NCI-H146 treated with DMSO at 0.1 percent for 48 hours (cell line): ENCODE data around the gene METTL4.
A peak's percentile ranks its signal among the peaks of the same experiment; 100 is the strongest.

Experiments
- DNase-seq: peaks from one replicate; lab custom pipeline; 2025; ENCODE audit not compliant: unreplicated experiment; lab: John Stamatoyannopoulos, UW

Gene METTL4

DNA sequence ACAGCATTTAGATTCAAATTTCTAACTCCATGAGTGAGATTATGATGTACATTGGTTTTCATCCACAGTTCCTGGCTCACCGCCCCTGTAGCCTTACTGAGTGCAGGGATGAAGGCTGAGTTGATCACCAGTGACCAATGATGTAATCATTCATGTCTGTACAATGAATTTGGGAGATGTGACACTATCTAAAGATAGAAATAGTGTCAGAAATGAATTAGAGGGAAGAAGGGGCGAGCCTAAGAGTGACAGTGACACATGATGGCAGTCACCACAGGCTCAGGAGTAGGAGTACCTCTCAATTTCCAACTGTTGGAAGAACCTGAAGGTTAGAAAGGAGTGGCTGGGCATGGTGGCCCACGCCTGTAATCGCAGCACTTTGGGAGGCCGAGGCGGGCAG is 3.2 kb downstream of the METTL4 start:
- DNase-seq, result no peak

GRCh38 chr18:2564373-2564772 is 6.9 kb downstream of the METTL4 start:
- no peak for DNase-seq

DNA sequence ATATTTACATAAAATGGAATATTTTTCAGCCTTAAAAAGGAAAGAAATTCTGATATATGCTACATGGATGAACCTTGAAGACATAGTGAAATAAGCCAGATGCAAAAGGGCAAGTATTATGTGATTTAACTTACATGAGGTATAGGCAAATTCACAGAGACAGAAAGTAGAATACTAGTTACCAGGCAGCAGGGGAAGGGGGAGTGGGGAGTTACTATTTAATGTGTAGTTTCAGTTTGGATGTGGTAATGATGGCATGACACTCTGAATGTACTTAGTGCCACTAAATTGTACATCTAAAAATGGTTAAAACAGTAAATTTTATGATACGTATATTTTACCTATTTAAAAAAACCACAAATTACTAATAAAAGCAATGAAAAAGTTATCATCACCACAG is 12.1 kb downstream of the METTL4 start:
- no peak for DNase-seq

DNA sequence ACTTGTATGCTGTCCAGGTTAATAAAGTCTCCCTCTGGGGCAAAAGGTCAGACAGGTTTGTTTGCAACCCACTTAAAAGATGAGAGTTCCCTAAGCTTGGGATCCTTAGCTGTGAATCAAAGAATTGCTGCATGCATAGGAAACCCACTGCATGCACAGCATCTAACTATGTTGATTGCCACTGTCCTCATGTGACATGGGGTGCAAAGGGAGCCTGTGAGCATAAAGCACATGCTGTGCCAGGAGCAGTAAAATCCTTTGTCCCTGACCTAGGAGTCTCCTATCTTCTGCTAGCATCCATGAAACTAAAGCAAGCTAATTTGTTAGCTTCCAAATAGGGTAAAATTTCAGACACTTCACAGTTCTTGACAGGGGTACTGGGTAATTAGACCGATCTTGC is 13.8 kb downstream of the METTL4 start:
- DNase-seq, result no peak

DNA sequence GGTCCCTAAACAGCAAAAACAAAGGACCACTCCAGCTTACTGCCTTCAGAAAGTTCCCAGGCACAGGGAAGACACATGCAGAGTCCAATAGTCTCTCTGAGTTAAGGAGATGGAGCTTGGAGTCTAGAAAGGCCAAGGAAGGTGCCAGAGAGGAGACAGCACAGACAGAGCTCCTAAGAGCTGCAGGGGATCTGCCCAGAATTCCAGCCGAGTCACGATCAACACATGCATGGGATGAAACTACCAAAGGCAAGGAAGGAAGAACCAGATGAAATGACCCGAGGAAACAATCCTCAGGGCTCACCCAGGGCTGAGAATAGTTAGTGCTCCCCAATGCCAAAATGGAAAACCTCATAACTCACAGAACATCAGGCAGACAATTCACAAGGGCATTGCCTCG is 15.4 kb downstream of the METTL4 start:
- DNase-seq, result no peak

GRCh38 chr18:2554696-2555095 is 16.6 kb downstream of the METTL4 start:
- DNase-seq, result no peak

GRCh38 chr18:2551425-2551824 is 19.9 kb downstream of the METTL4 start:
- DNase-seq, result no peak

- DNase-seq, result no peak
These were observed 21.8 kb downstream of the METTL4 start for GRCh38 chr18:2549462-2549861.

- DNase-seq, result peak; percentile 18
These were observed 23.7 kb downstream of the METTL4 start for GRCh38 chr18:2547477-2548087.

GRCh38 chr18:2545155-2545554 is 26.1 kb downstream of the METTL4 start:
- DNase-seq, result no peak

DNA sequence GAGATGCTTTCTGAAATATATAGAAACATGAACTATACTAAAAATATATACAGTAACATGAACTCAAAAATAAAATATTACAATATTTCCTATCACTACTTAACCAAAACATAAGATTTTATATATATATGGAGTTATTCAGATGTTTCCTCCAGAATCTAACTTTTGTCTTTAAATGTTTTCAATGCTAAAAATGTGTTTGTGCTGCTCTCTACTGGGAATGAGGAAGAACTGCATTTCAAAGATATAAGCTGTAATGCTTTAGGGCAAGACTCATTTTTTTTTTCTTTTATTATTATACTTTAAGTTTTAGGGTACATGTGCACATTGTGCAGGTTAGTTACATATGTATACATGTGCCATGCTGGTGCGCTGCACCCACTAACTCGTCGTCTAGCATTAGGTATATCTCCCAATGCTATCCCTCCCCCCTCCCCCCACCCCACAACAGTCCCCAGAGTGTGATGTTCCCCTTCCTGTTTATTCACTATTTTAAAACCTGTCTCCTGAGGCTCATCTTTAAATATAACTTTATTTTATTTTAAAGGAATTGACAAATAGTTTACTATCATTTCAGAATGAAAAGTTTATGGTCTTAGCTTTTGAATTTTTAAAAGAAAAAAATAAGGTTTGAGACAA is 29.3 kb downstream of the METTL4 start:
- DNase-seq, result peak; percentile 39

GRCh38 chr18:2540575-2540974 is 30.7 kb downstream of the METTL4 start:
- DNase-seq, result no peak

- no peak for DNase-seq
These were observed 32.5 kb downstream of the METTL4 start for GRCh38 chr18:2538844-2539243.

DNA sequence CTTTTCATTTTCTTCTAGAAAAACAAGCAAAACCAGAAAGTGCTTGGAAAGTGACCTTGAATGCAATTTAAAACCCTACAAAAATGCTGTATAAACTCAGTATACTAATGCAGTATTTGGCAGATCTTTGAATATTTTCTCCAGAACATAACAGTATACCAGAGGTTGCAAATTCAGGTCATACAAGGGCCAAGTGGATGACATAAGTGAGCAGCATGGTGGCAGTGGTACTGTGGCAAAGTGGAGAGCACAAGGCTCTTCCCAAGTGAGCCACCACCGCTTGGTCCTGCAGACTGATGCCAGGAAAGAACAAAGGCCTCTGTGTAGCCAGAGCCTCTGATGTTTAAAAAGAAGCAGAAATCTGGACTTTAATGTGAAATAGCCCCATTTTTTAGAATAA is 33.1 kb downstream of the METTL4 start:
- DNase-seq, result no peak

DNA sequence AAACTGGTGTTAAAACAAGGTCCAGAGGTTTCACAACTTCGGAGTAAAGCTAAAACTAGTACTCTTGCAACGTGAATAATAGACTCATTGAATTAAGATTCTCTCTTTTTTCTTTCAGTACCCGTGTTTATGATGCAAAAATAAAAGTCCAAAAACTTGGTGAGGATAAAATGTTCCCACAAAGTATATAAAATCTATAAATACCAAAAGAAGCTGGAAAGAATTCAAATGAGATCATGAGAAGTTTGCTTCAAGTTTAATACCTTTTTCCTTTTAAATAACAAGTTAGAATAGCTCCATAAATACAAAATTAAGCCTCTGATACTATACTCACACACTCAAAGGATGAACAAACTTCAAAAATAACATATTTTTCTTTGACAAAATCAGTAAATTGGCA is 34.0 kb downstream of the METTL4 start:
- DNase-seq, result no peak

- no peak for DNase-seq
These were observed 34.8 kb downstream of the METTL4 start for GRCh38 chr18:2536493-2536892.

GRCh38 chr18:2536063-2536462 is 35.2 kb downstream of the METTL4 start:
- no peak for DNase-seq

DNA sequence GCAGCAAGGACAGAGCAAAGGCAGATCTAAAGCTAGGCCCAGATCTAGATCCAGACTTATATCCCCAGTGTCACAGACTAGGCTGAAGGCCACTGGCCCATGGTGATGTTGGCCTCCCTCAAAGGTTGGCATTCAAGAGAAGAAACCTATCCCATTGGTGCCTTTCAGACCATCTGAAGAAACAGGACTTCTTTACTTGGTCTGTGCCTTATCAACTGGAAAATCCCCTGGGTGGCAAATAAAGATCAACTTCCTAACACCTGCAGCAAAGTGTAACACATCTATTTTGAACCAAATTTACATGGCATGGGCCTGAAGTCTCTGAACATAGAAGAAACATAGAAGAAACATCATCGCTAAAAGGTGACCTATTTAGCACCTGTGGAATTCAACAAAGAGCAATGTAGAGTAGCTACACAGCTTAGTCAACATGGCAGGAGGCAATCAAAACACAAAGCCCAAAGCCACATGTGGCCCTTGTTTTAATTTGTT is 35.8 kb downstream of the METTL4 start:
- DNase-seq, result no peak

GRCh38 chr18:2534906-2535305 is 36.4 kb downstream of the METTL4 start:
- no peak for DNase-seq

DNA sequence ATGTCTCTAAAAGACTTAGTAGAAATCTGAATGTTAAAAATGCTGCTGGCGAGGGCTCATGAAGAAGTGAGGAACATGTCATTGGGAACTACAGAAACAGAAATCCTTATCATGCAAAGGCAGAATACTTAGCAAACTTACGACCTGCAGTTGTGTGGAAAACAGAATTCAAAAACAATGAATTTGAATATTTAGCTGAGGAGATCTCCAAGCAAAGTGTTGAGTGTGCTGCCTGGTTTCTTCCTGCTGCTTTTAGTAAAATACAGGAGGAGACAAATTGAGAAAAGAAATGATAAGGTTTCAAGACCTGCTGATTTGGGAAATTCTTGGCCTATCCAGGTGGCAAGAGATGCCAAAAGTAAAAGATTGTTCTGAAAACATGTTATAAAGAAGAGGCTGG is 38.5 kb downstream of the METTL4 start:
- DNase-seq, result no peak

DNA sequence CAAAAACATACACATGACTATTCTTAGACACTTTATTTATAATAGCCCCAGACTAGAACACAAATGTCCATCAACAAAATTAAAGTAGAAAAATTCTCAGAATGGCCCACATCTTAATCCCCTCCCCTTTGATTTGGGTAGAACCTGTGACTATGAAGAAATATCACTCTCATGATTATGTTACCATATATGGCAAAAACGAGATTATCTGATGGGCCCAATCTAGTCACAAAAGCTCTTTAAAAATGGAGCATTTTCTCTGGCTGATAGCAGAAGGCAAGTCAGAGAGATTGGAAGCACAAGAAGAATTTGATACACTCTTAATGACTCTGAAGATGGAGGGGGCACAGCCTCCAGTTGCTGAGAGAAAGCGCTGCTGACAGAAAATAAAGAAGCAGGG is 39.6 kb downstream of the METTL4 start:
- no peak for DNase-seq

DNA sequence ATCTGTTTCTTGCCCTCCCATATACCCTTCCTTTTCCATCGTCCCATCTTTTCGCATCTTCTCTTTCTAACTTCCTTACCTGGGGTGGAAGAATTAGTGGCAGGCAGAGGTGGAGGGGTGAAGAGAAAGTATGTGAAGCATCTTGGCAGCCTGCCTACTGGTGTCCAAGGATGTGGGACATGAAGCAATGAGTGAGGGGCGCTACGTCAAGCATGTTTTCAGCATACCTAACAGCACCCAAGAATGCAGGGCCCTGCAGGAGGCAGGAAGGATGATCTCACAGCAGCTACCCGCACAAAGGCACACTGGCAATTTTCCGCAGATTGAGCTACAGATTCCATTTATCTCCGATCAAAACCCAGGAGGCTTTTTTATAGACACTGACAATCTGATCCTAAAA is 42.2 kb downstream of the METTL4 start:
- no peak for DNase-seq

DNA sequence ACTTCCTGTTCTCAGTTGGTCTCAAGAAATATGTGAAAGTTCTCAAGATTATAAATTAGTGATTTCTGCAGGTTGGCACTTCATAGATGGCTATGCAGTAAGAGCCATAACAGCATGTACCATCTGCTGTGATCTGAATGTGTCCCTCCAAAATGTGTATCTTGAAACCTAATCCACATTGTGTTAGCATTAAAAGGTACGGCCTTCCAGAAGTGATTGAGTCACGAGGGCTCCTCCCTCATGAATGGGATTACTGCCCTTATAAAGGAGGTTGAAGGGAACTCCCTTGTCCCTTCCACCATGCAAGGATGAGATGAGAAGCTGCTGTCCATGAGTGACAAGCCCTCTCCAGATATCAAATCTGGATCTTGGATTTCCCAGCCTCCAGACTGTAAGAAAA is 45.0 kb downstream of the METTL4 start:
- DNase-seq, result peak; percentile 53
